ENCODE data around the gene SUB1.

DNA sequence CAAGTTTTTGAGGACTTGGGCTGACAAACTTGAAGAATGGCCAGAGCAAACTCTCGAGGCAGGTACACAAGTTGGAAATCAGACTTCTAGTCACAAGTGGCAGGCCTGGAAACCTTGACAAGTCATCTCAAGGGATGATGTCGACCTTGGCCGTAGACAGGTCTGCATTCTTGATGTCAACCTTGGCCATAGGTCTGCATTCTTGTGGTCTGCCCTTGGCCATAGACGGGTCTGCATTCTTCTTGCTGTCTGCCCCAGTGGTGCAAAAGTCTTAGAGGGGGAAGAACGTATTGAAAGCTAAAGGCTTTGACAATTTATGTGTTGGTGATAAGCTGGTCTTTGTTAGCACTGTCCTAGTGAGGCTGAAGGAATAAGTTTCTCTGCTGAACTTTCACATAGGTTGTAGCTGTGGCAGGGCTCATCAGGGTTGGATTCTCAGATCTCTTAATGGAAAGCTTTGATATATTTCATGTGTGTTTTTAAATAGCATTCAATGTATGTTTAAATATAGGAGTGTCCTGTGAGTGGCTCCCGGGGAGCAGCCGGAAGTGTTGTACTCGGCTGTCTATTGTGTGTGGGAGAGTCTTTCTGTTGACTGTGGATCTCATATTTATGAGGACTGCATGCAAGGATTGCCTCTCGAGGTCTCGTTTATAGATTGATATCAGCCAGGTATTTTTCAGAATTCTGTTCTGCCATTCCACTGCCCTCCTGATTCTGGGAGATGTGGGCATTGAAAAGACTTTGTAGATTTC is 27.0 kb downstream of the SUB1 start:
- TF ChIP-seq, protein P1, sequence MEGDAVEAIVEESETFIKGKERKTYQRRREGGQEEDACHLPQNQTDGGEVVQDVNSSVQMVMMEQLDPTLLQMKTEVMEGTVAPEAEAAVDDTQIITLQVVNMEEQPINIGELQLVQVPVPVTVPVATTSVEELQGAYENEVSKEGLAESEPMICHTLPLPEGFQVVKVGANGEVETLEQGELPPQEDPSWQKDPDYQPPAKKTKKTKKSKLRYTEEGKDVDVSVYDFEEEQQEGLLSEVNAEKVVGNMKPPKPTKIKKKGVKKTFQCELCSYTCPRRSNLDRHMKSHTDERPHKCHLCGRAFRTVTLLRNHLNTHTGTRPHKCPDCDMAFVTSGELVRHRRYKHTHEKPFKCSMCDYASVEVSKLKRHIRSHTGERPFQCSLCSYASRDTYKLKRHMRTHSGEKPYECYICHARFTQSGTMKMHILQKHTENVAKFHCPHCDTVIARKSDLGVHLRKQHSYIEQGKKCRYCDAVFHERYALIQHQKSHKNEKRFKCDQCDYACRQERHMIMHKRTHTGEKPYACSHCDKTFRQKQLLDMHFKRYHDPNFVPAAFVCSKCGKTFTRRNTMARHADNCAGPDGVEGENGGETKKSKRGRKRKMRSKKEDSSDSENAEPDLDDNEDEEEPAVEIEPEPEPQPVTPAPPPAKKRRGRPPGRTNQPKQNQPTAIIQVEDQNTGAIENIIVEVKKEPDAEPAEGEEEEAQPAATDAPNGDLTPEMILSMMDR (conservative IDR thresholded peaks at IDR 0.05 in 1 of 2, IDR thresholded peaks at IDR 0.05 in 1 of 2; ENCODE audit: low read depth in 1 of 2, low read length in 2 of 2), result no peak
- TF ChIP-seq EZH2 (IDR thresholded peaks at IDR 0.05; ENCODE audit: low read length, missing control alignments), result no peak

Data from fibroblast of lung (primary cell).